Neural cell (in vitro differentiated cells): ENCODE results near the gene TEKT2. TPM values are rescaled to one million over a fixed set of nuclear protein-coding genes. Genes with fewer than 3 reads are reported as not detected.

Experiments
- H2AFZ ChIP-seq: fragments of 200-600, 300-800 bp; sonication (generic), shearing (Covaris generic); 2 replicates; pipeline ENCODE4 v1.6.0; 2014; ENCODE audit warnings: low read depth, mild to moderate bottlenecking, antibody characterized with exemption, low read length, moderate library complexity
- H3F3A ChIP-seq: fragments of 200-600 bp; shearing (Covaris generic); 2 replicates; pipeline ENCODE4 v1.6.1; 2016; ENCODE audit warnings: mild to moderate bottlenecking, moderate library complexity, mixed read lengths, antibody characterized with exemption, low read length; ENCODE audit not compliant: insufficient read depth, poor library complexity, severe bottlenecking
- H3K27ac ChIP-seq: fragments of 200-600, 300-800 bp; sonication (generic), shearing (Covaris generic); 2 replicates; pipeline ENCODE4 v1.5.1; 2014; ENCODE audit warnings: mild to moderate bottlenecking, low read length, moderate library complexity
- H3K27me3 ChIP-seq: fragments of 300-800, 200-600 bp; sonication (generic), shearing (Covaris generic); 2 replicates; pipeline ENCODE4 v1.6.0; 2014; ENCODE audit warnings: mild to moderate bottlenecking, low read depth, low read length, moderate library complexity; ENCODE audit not compliant: insufficient read depth
- H3K36me3 ChIP-seq: fragments of 300-800, 200-600 bp; sonication (generic), shearing (Covaris generic); 2 replicates; pipeline ENCODE4 v1.5.1; 2014; ENCODE audit warnings: mild to moderate bottlenecking, antibody characterized with exemption, low read length, moderate library complexity; ENCODE audit not compliant: insufficient read depth
- H3K4me2 ChIP-seq: fragments of 300-800, 200-600 bp; sonication (generic), shearing (Covaris generic); 2 replicates; pipeline ENCODE4 v1.6.0; 2014; ENCODE audit warnings: mild to moderate bottlenecking, low read length
- H3K4me3 ChIP-seq: fragments of 300-800, 200-600 bp; sonication (generic), shearing (Covaris generic); 2 replicates; pipeline ENCODE4 v1.5.1; 2014; ENCODE audit warnings: mild to moderate bottlenecking, low read length, moderate library complexity
- H3K79me2 ChIP-seq: fragments of 200-600 bp; shearing (Covaris generic); replicated peaks from 2 replicates; pipeline ENCODE4 v1.6.0; 2014; ENCODE audit warnings: mild to moderate bottlenecking, low read length, moderate library complexity; ENCODE audit not compliant: insufficient read depth
- H3K9ac ChIP-seq: fragments of 300-800, 200-600 bp; sonication (generic), shearing (Covaris generic); 2 replicates; pipeline ENCODE4 v1.6.1; 2016; ENCODE audit warnings: mild to moderate bottlenecking, low read length, mixed read lengths
- H3K9me2 ChIP-seq: fragments of 200-600 bp; shearing (Covaris generic); 2 replicates; pipeline ENCODE4 v1.6.1; 2016; ENCODE audit warnings: mild to moderate bottlenecking, low read length, mixed read lengths; ENCODE audit not compliant: insufficient read depth
- H3K9me3 ChIP-seq: fragments of 200-600, 300-800 bp; sonication (generic), shearing (Covaris generic); 2 replicates; pipeline ENCODE4 v1.6.1; 2016; ENCODE audit warnings: mild to moderate bottlenecking, mixed run types, low read length, moderate library complexity, mixed read lengths
- H4K20me1 ChIP-seq: fragments of 200-600 bp; shearing (Covaris generic); 2 replicates; pipeline ENCODE4 v1.6.1; 2016; ENCODE audit warnings: mild to moderate bottlenecking, mixed run types; ENCODE audit not compliant: insufficient read depth
- CTCF ChIP-seq: fragments of 450-650 bp; IDR thresholded peaks from 2 replicates; pipeline ENCODE4 v1.5.1; 2014; ENCODE audit warnings: antibody characterized with exemption, mild to moderate bottlenecking, moderate library complexity; ENCODE audit not compliant: poor library complexity, severe bottlenecking
- EP300 ChIP-seq: fragments of 450-650 bp; conservative IDR thresholded peaks from 2 replicates; pipeline ENCODE4 v1.6.1; 2014; ENCODE audit warnings: antibody characterized with exemption, mild to moderate bottlenecking, moderate library complexity; ENCODE audit not compliant: poor library complexity, severe bottlenecking
- EZH2 ChIP-seq: fragments of 200-600, 300-800 bp; shearing (Covaris generic), sonication (generic); IDR thresholded peaks from 2 replicates; pipeline ENCODE4 v1.6.1; 2014; ENCODE audit warnings: antibody characterized with exemption, low read length, borderline replicate concordance, mild to moderate bottlenecking; ENCODE audit not compliant: insufficient read depth, poor library complexity, severe bottlenecking
- MXI1 ChIP-seq: fragments of 450-650 bp; conservative IDR thresholded peaks from 2 replicates; pipeline ENCODE4 v1.6.1; 2014; ENCODE audit warnings: antibody characterized with exemption, mild to moderate bottlenecking; ENCODE audit not compliant: poor library complexity, severe bottlenecking
- POLR2AphosphoS5 ChIP-seq: IDR thresholded peaks from 2 replicates; pipeline ENCODE4 v1.6.1; 2012
- RAD21 ChIP-seq: fragments of 450-650 bp; conservative IDR thresholded peaks from 2 replicates; pipeline ENCODE4 v1.6.1; 2014; ENCODE audit warnings: antibody characterized with exemption, mild to moderate bottlenecking, moderate library complexity
- REST ChIP-seq: IDR thresholded peaks from 2 replicates; pipeline ENCODE4 v1.6.1; 2012; ENCODE audit warnings: borderline replicate concordance
- SMC3 ChIP-seq: fragments of 450-650 bp; conservative IDR thresholded peaks from 2 replicates; pipeline ENCODE4 v1.6.1; 2014; ENCODE audit warnings: antibody characterized with exemption, mild to moderate bottlenecking, moderate library complexity; ENCODE audit not compliant: poor library complexity
- TAF1 ChIP-seq: IDR thresholded peaks from 2 replicates; pipeline ENCODE4 v1.6.1; 2012; ENCODE audit warnings: low read depth
- polyA plus RNA-seq: library from polyadenylated mRNA; depleted of rRNA; stranded (reverse); fragments of >200 nt; gene quantifications from 2 replicates; pipeline ENCODE4 v1.2.3, GENCODE V29; 2014

Gene TEKT2
- polyA plus RNA-seq, 1 donor from 2014 or later = 32.1 TPM

DNA sequence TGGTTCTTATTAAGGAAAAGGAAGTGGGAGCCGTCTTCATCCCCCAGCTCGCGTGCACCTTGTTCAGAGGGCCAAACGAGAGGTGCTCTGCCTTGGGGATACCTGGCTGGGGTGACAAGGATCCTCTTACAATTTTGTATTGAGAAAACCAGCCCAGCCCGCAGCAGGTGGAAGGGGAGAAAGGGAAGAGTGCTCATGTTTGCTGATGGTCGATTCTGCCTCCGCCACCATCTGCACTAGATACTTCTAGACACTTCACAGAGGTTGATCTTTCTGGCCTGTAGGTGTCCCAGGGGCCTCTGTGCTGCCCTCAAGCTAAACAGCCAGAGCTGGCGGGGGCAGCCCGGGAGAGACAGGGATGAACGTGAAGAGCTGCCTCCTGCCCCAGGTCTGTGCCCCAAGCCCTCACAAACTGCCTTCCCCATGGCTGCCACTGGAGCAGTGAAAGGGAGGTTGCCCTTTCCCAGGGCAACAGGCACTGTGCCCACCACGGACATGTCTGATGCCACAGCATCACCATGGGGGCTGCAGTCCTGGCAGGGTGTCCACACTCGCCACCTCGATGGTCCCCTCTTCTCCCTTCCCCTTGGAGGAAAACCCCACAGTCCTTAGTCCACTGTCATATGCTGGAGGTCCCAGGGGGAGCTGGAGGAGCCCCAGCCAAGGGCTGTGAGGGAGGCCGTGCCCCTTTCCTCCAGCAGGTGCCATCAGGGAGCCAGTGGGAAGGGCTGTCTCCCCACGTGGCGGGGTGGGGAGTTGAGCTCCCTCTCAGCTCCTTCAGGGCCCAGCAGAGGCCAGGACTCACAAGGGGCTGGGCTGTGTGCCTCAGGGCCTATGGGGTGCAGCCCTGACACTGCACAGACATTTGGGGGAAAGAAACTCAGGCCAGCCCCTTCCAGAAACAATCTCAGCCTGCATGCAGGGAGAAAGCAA lies 12.9 kb downstream of the TEKT2 start:
- H3K4me2 ChIP-seq = no peak overlapping the region
- no peaks in the 10 kb centered on the region for H3K36me3 ChIP-seq
- H3K4me3 ChIP-seq = no peak overlapping the region
- H3K9ac ChIP-seq = no peak overlapping the region
- no peak overlapping the region for H2AFZ ChIP-seq
- H3F3A ChIP-seq = no peaks in the 10 kb centered on the region
- TF ChIP-seq CTCF (no peak), SMC3 (no peak), EZH2 (no peak), TAF1 (no peak), EP300 (no peak), MXI1 (no peak), RAD21 (no peak), REST (no peak), POLR2AphosphoS5 (no peak)
- H4K20me1 ChIP-seq = no peaks in the 10 kb centered on the region
- no peaks in the 10 kb centered on the region for H3K27me3 ChIP-seq
- H3K9me2 ChIP-seq = no peaks in the 10 kb centered on the region
- no peaks in the 10 kb centered on the region for H3K79me2 ChIP-seq
- H3K9me3 ChIP-seq = no peaks in the 10 kb centered on the region
- H3K27ac ChIP-seq = no peak overlapping the region

GRCh38 chr1:36097693-36098585 lies 14.0 kb downstream of the TEKT2 start:
- no peaks in the 10 kb centered on the region for H3K9me3 ChIP-seq
- H3K36me3 ChIP-seq = no peaks in the 10 kb centered on the region
- no peaks in the 10 kb centered on the region for H3K79me2 ChIP-seq
- no peak overlapping the region for H3K27ac ChIP-seq
- no peak overlapping the region for H3K4me2 ChIP-seq
- H3K27me3 ChIP-seq = no peaks in the 10 kb centered on the region
- no peak overlapping the region for H2AFZ ChIP-seq
- TF ChIP-seq RAD21 (no peak), MXI1 (no peak), TAF1 (no peak)
- H3F3A ChIP-seq = no peaks in the 10 kb centered on the region
- no peaks in the 10 kb centered on the region for H3K9me2 ChIP-seq
- no peaks in the 10 kb centered on the region for H4K20me1 ChIP-seq
- H3K4me3 ChIP-seq = no peak overlapping the region
- no peak overlapping the region for H3K9ac ChIP-seq
